Breast epithelium (tissue), 3 donors: ENCODE measurements around the gene ASAP2.

Source experiments
- CTCF ChIP-seq, 3 donors: fragments of 450-650 bp; IDR thresholded peaks; one replicate each; pipeline ENCODE4 v1.5.1; 2016 to 2017; ENCODE audit warnings: antibody characterized with exemption in 3 of 3, mild to moderate bottlenecking in 3 of 3, moderate library complexity in 3 of 3
- POLR2A ChIP-seq: fragments of 450-650 bp; IDR thresholded peaks from one replicate; pipeline ENCODE4 v1.6.1; 2016; ENCODE audit warnings: antibody characterized with exemption, mild to moderate bottlenecking, moderate library complexity

DNA sequence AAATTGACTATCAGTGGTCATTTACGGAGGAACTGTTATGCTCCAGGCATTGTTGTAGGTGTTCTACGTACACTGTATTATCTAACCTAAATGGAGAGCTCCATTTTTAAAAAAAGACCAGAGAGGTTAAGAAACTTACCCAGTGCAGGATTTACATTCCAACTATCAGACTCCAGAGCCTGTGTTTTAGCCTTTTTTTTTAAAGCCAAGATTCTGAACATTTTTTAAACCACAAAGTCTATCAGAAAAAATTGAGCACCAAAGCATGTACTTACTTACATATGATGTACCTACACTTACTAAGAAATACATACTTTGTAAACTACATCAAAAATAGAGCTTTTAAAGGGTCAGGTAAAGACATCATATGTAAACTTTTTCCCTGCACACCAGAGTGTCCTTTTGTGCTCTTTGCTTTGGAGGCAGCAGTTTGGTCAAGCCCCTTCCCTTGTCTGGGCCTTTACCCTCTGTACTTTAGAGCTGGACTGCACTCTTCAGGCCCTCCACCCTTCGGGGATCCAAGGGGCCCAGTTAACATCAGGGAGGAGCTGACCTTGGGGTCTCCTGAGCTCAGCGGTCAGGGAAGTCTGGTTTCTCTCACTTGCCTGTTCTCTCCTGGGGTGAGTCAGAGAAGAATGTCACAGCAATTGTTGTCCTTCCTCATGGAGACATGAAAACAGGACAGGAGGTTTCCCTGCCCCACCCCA lies 158.3 kb downstream of the ASAP2 start:
- TF ChIP-seq CTCF (IDR thresholded peaks at IDR 0.05) (no peak), POLR2A (no peak)
